ENCODE data around the gene VAV2. TPM values are rescaled to one million over a fixed set of nuclear protein-coding genes. Genes with fewer than 3 reads are reported as not detected.

The VAV2 gene
- polyA plus RNA-seq, 2 of the 4 experiments (the other 2 are of a cell fraction) = 9.8 to 21.4 TPM

- TF ChIP-seq CEBPB (IDR thresholded peaks at IDR 0.05) (no peak), MAFK (IDR thresholded peaks at IDR 0.05; ENCODE audit: partially characterized antibody) (no peak), CHD2 (IDR thresholded peaks at IDR 0.05; ENCODE audit: low read length, partially characterized antibody) (no peak), NFE2L2 (conservative IDR thresholded peaks at IDR 0.05; ENCODE audit: low read length) (no peak), CBX8 (IDR thresholded peaks at IDR 0.05) (no peak), KDM5A (IDR thresholded peaks at IDR 0.05) (no peak)
Measured at GRCh38 chr9:133880136-133880535, 112.0 kb downstream of the VAV2 start (continued).

GRCh38 chr9:133879615-133880014 is 112.5 kb downstream of the VAV2 start:
- no peak for ATAC-seq
- DNase-seq (ENCODE audit: low read depth in 1 of 2, low spot score in 1 of 2) = no peak
- no peak overlapping the region for H3K4me3 ChIP-seq
- peaks cover 37% of the 10 kb centered on the region for H3K4me1 ChIP-seq
- H3K4me2 ChIP-seq = no peak overlapping the region
- TF ChIP-seq HDAC2 (IDR thresholded peaks at IDR 0.05) (no peak), E2F6 (IDR thresholded peaks at IDR 0.05; ENCODE audit: borderline replicate concordance, low read depth) (no peak), ZC3H11A (IDR thresholded peaks at IDR 0.05) (no peak), CHD4 (IDR thresholded peaks at IDR 0.05; ENCODE audit: borderline replicate concordance) (no peak), BHLHE40 (IDR thresholded peaks at IDR 0.05; ENCODE audit: low read depth, low read length) (no peak), MAFK (IDR thresholded peaks at IDR 0.05; ENCODE audit: partially characterized antibody) (no peak), JUNB (IDR thresholded peaks at IDR 0.05) (no peak), POLR2A (IDR thresholded peaks at IDR 0.05; ENCODE audit: low read length) (no peak), FOSL2 (IDR thresholded peaks at IDR 0.05) (no peak), FOSL2 (CRISPR knock-in tag; IDR thresholded peaks at IDR 0.05) (no peak), CEBPB (IDR thresholded peaks at IDR 0.05) (no peak)
- H3K27ac ChIP-seq = peak overlapping the region in 1 of 2 experiments; percentile 97; a peak in 2 of 6 replicates
- ChIA-PET CTCF (interaction anchor here (0.7 to 1.6 kb wide), 5 partner anchors 10 to 438 kb away, joined by 3 to 7 read pairs (median 4); no protein-coding TSS in a partner anchor), POLR2A (no interaction called here)
- 96% methylated on average over 9 of the region's 11 CpGs for WGBS (ENCODE audit: missing lambda C conversion rate)
- H3K9me3 ChIP-seq = no peaks in the 10 kb centered on the region
- no peak for FAIRE-seq

GRCh38 chr9:133878402-133878801 is 113.7 kb downstream of the VAV2 start:
- CTCF ChIA-PET = interaction anchor here (1.1 to 1.3 kb wide), 3 partner anchors 86 to 116 kb away, joined by 3 to 5 read pairs (median 3); no protein-coding TSS in a partner anchor
- 96% methylated on average over 9 of the region's 13 CpGs for WGBS (ENCODE audit: missing lambda C conversion rate)
- H3K9me3 ChIP-seq = no peaks in the 10 kb centered on the region
- peak overlapping the region in 1 of 2 experiments; percentile 97; a peak in 2 of 6 replicates for H3K27ac ChIP-seq
- DNase-seq (ENCODE audit: low read depth in 1 of 2, low spot score in 1 of 2) (no peak), ATAC-seq (no peak), FAIRE-seq (no peak)
- no peak overlapping the region for H3K4me3 ChIP-seq
- TF ChIP-seq RNF2 (IDR thresholded peaks at IDR 0.05; ENCODE audit: borderline replicate concordance, low read depth) = no peak
- no peak for TF ChIP-seq CTCF (IDR thresholded peaks at IDR 0.05)
- no peak for TF ChIP-seq HDAC2 (IDR thresholded peaks at IDR 0.05)
- no peak for TF ChIP-seq FOSL2 (IDR thresholded peaks at IDR 0.05)
- TF ChIP-seq FOSL2 (CRISPR knock-in tag; IDR thresholded peaks at IDR 0.05) = no peak
- no peak for TF ChIP-seq PBX3 (IDR thresholded peaks at IDR 0.05)
- TF ChIP-seq CHD2 (IDR thresholded peaks at IDR 0.05; ENCODE audit: low read length, partially characterized antibody) = no peak
- TF ChIP-seq ZFP36 (IDR thresholded peaks at IDR 0.05; ENCODE audit: borderline replicate concordance, partially characterized antibody) = no peak
- no peak for TF ChIP-seq POLR2A (IDR thresholded peaks at IDR 0.05; ENCODE audit: low read length)
- no peak for TF ChIP-seq CHD4 (IDR thresholded peaks at IDR 0.05; ENCODE audit: borderline replicate concordance)
- no peak for TF ChIP-seq GATA3 (IDR thresholded peaks at IDR 0.05; ENCODE audit: borderline replicate concordance)
- no peak for TF ChIP-seq FOXS1 (CRISPR knock-in tag; IDR thresholded peaks at IDR 0.05)
- TF ChIP-seq USF2 (IDR thresholded peaks at IDR 0.05) = no peak
- no peak for TF ChIP-seq RARB (CRISPR knock-in tag; IDR thresholded peaks at IDR 0.05)
- TF ChIP-seq MYC (IDR thresholded peaks at IDR 0.05; ENCODE audit: borderline replicate concordance, low read length) = no peak
- TF ChIP-seq HOXB5 (CRISPR knock-in tag; IDR thresholded peaks at IDR 0.05) = no peak
- TF ChIP-seq E2F6 (IDR thresholded peaks at IDR 0.05; ENCODE audit: borderline replicate concordance, low read depth) = no peak
- TF ChIP-seq HES2 (IDR thresholded peaks at IDR 0.05) = no peak
- no peak for TF ChIP-seq EHF (CRISPR knock-in tag; IDR thresholded peaks at IDR 0.05)
- TF ChIP-seq TFCP2L1 (CRISPR knock-in tag; IDR thresholded peaks at IDR 0.05) = no peak
- POLR2A ChIA-PET = no interaction called here
- peaks cover 49% of the 10 kb centered on the region for H3K4me1 ChIP-seq
- no peak overlapping the region for H3K4me2 ChIP-seq

All from A549 (cell line).